Astrocyte of the cerebellum (primary cell): ENCODE results near the gene CERS5.
A peak's percentile ranks its signal among the peaks of the same experiment; 100 is the strongest.
"Not testable (repeated sequence)": the region's sequence is repeated elsewhere in the genome, so short reads cannot be mapped to it uniquely, and the experiment has no call there.

Experiments
- DNase-seq: peaks from one replicate; pipeline ENCODE4 v3.0.0-alpha.2; 2011; ENCODE audit warnings: low read depth
- H3K4me3 ChIP-seq: 2 replicates; pipeline ENCODE4 v1.5.1; 2011; ENCODE audit warnings: mild to moderate bottlenecking, low read depth, low read length, moderate library complexity
- CTCF ChIP-seq: IDR thresholded peaks from 2 replicates; pipeline ENCODE4 v1.5.1; 2012; ENCODE audit warnings: low read length, low read depth, moderate library complexity, mild to moderate bottlenecking; ENCODE audit errors: missing control alignments
- in situ Hi-C: cut with HindIII; loops from 2 replicates; pipeline ENCODE4 v1.10.0; 2017; ENCODE audit warnings: low sequenced_read_pairs

Gene CERS5

GRCh38 chr12:50086148-50086547, 81.0 kb downstream of the CERS5 start:
- TF ChIP-seq CTCF, result no peak
- DNase-seq, result no peak
- peak overlapping the region; percentile 55 for H3K4me3 ChIP-seq
- in situ Hi-C loops, result no loop called here

GRCh38 chr12:50085615-50086072, 81.5 kb downstream of the CERS5 start:
- in situ Hi-C loops, result no loop called here
- peak overlapping the region; percentile 55 for H3K4me3 ChIP-seq
- TF ChIP-seq CTCF, result no peak

GRCh38 chr12:50084775-50085614, 82.2 kb downstream of the CERS5 start, which contains the start of gene SMARCD1:
SMARCD1 (plus strand) TSS chr12:50085342; CDS start chr12:50085370, 28 bp downstream.
- TF ChIP-seq CTCF, result peak; percentile 62
- in situ Hi-C loops, result no loop called here
- peak within 1 kb of the TSS; percentile 55 for H3K4me3 ChIP-seq
- peak; percentile 81 for DNase-seq

More at GRCh38 chr12:50085615-50086072, 81.5 kb downstream of the CERS5 start:
- DNase-seq, result no peak

- DNase-seq, in situ Hi-C loops: not testable (repeated sequence)
- peak overlapping the region; percentile 55 for H3K4me3 ChIP-seq
These were observed 82.8 kb downstream of the CERS5 start for GRCh38 chr12:50084409-50084774.

GRCh38 chr12:50083301-50083700, 83.9 kb downstream of the CERS5 start:
- TF ChIP-seq CTCF, result no peak
- no peak overlapping the region for H3K4me3 ChIP-seq
- no peak for DNase-seq
- in situ Hi-C loops, result no loop called here

- no peak overlapping the region for H3K4me3 ChIP-seq
- DNase-seq, result no peak
- no peak for TF ChIP-seq CTCF
- in situ Hi-C loops, result no loop called here
These were observed 84.5 kb downstream of the CERS5 start for GRCh38 chr12:50082644-50083043.

GRCh38 chr12:50081096-50081808, 85.9 kb downstream of the CERS5 start:
- TF ChIP-seq CTCF, result no peak
- in situ Hi-C loops, result no loop called here
- DNase-seq, result no peak
- no peak overlapping the region for H3K4me3 ChIP-seq
